B cell (primary cell): Measurements from ENCODE around the gene SLC25A29. TPM values are rescaled to one million over a fixed set of nuclear protein-coding genes. Genes with fewer than 3 reads are reported as not detected.

Experiments
- ATAC-seq: fragments of 200-7000 bp; cut with Tn5 transposase; one replicate; pipeline ENCODE4 v1.10.0; 2021; ENCODE audit warnings: low read depth, mild to moderate bottlenecking, moderate number of reproducible peaks, moderate library complexity
- CTCF ChIA-PET: fragments of 350-600 bp; sonication (Branson Sonifier 250); formaldehyde crosslinking; loops from one replicate; lab custom pipeline; 2021; ENCODE audit warnings: antibody characterized with exemption, inconsistent platforms; lab: Charles Lee
- POLR2A ChIA-PET: fragments of 350-600 bp; sonication (Branson Sonifier 250); formaldehyde crosslinking; loops from one replicate; lab custom pipeline; 2021; ENCODE audit warnings: antibody characterized with exemption; lab: Charles Lee
- DNase-seq: peaks from one replicate; pipeline ENCODE4 v3.0.0; 2013
- H2AFZ ChIP-seq: 2 replicates; pipeline ENCODE4 v1.6.1; 2012; ENCODE audit warnings: mild to moderate bottlenecking, low read depth, low read length; ENCODE audit not compliant: insufficient read depth, poor library complexity, severe bottlenecking
- H3K27ac ChIP-seq, 2 donors: 1 replicate in 1 of 2; 2 replicates in 1 of 2; pipeline ENCODE4 v1.5.1; 2012 to 2013; ENCODE audit warnings: low read length in 2 of 2, mild to moderate bottlenecking in 2 of 2, moderate library complexity in 1 of 2
- H3K27me3 ChIP-seq, 4 experiments: fragments of 200-600 bp in 1 of 4; sonication (generic) in 1 of 4; replicated peaks in 1 of 4; 1 replicate in 2 of 4; 2 replicates in 2 of 4; pipeline versions ENCODE4 v1.6.1 to v1.7.0; 2013 to 2016; ENCODE audit warnings: low read length in 3 of 4, mild to moderate bottlenecking in 2 of 4, mixed read lengths in 1 of 4, moderate library complexity in 1 of 4; ENCODE audit not compliant: insufficient read depth in 4 of 4, control insufficient read depth in 3 of 4; ENCODE audit errors: control extremely low read depth in 1 of 4
- H3K36me3 ChIP-seq, 2 experiments: replicated peaks in 1 of 2; 1 replicate in 1 of 2; 2 replicates in 1 of 2; pipeline versions ENCODE4 v1.6.1 to v1.7.1; 2013; ENCODE audit warnings: low read length in 1 of 2; ENCODE audit not compliant: insufficient read depth in 2 of 2, control insufficient read depth in 1 of 2; ENCODE audit errors: control extremely low read depth in 1 of 2, extremely low read depth in 1 of 2
- H3K4me1 ChIP-seq, 2 donors: fragments of 200-600 bp in 1 of 2; sonication (generic) in 1 of 2; 1 replicate in 1 of 2; 2 replicates in 1 of 2; pipeline versions ENCODE4 v1.5.1 to v1.6.1; 2013 to 2017; ENCODE audit warnings: low read length in 2 of 2; ENCODE audit not compliant: control insufficient read depth in 2 of 2, insufficient read depth in 2 of 2
- H3K4me2 ChIP-seq: replicated peaks from 2 replicates; pipeline ENCODE3; 2012; ENCODE audit warnings: mild to moderate bottlenecking, low read depth, low read length; ENCODE audit not compliant: poor library complexity, severe bottlenecking
- H3K4me3 ChIP-seq, 5 experiments: fragments of 200-600 bp in 1 of 5; sonication (generic) in 1 of 5; 1 replicate in 3 of 5; 2 replicates in 2 of 5; pipeline versions ENCODE4 v1.5.1 to v1.7.0; 2011 to 2016; ENCODE audit warnings: low read length in 4 of 5, mild to moderate bottlenecking in 4 of 5, low read depth in 2 of 5, control low read depth in 1 of 5, moderate library complexity in 1 of 5; ENCODE audit not compliant: insufficient read depth in 1 of 5; ENCODE audit errors: control extremely low read depth in 1 of 5, extremely low read depth in 1 of 5
- H3K79me2 ChIP-seq: fragments of 200-600 bp; sonication (generic); one replicate; pipeline ENCODE4 v1.6.0; 2016; ENCODE audit warnings: low read length; ENCODE audit not compliant: control insufficient read depth, insufficient read depth
- H3K9ac ChIP-seq: fragments of 200-600 bp; sonication (generic); 2 replicates; pipeline ENCODE4 v1.6.1; 2017; ENCODE audit warnings: mild to moderate bottlenecking, low read length, moderate library complexity
- H3K9me3 ChIP-seq, 3 donors: one replicate each; pipeline versions ENCODE4 v1.6.1 to v1.7.1; 2013; ENCODE audit warnings: low read length in 2 of 3; ENCODE audit not compliant: control insufficient read depth in 2 of 3, insufficient read depth in 1 of 3; ENCODE audit errors: control extremely low read depth in 1 of 3
- H4K20me1 ChIP-seq: 2 replicates; pipeline ENCODE4 v1.6.0; 2012; ENCODE audit warnings: mild to moderate bottlenecking, low read length; ENCODE audit not compliant: insufficient read depth, control insufficient read depth, poor library complexity, severe bottlenecking
- H3K27ac Mint-ChIP-seq: one replicate; pipeline ENCODE4 v1.8.0; 2021; ENCODE audit warnings: mixed read lengths
- H3K27me3 Mint-ChIP-seq: one replicate; pipeline ENCODE4 v1.8.0; 2021; ENCODE audit warnings: mixed read lengths
- H3K4me1 Mint-ChIP-seq: one replicate; pipeline ENCODE4 v1.8.0; 2021; ENCODE audit warnings: mixed read lengths
- H3K4me3 Mint-ChIP-seq: one replicate; pipeline ENCODE4 v1.8.0; 2021; ENCODE audit warnings: mixed read lengths
- H3K9me3 Mint-ChIP-seq: one replicate; pipeline ENCODE4 v1.8.0; 2022; ENCODE audit warnings: mixed read lengths; ENCODE audit not compliant: insufficient read depth
- EZH2 ChIP-seq: IDR thresholded peaks from 2 replicates; pipeline ENCODE4 v1.6.1; 2012; ENCODE audit warnings: borderline replicate concordance, low read depth, mild to moderate bottlenecking, moderate library complexity, low read length; ENCODE audit not compliant: insufficient read depth, poor library complexity, severe bottlenecking
- WGBS: methylation state at CpG from one replicate; pipeline ENCODE4 v1.1.5; 2013; ENCODE audit warnings: missing lambda C conversion rate; ENCODE audit not compliant: insufficient coverage; 5-methylcytosine and 5-hydroxymethylcytosine counted together
- intact Hi-C: fragments of 100-400 bp; cut with micrococcal nuclease; formaldehyde crosslinking; loops from one replicate; pipeline ENCODE4 v1.10.0; 2022
- polyA plus RNA-seq: library from polyadenylated mRNA; depleted of rRNA; stranded (reverse); fragments of >200 nt; gene quantifications from 2 replicates; pipeline ENCODE4 v1.2.3, GENCODE V29; 2012
- total RNA-seq, 2 donors: library from RNA; stranded (reverse); fragments of 120-200 nt in 1 of 2; gene quantifications; 1 replicate in 1 of 2; 2 replicates in 1 of 2; pipeline versions ENCODE4 v1.2.3 to v1.2.4, GENCODE V29; 2013 to 2022
- TF ChIP-seq, protein P1 (sequence below): fragments of 200-600 bp; IDR thresholded peaks from one replicate; pipeline ENCODE4 v1.8.0; 2022; ENCODE audit warnings: antibody characterized with exemption, mild to moderate bottlenecking

Gene SLC25A29
- total and polyA plus RNA-seq, 2 donors (not counting 1 experiment from before 2014, with no cell fraction given): 15.1 to 99.9 TPM

DNA sequence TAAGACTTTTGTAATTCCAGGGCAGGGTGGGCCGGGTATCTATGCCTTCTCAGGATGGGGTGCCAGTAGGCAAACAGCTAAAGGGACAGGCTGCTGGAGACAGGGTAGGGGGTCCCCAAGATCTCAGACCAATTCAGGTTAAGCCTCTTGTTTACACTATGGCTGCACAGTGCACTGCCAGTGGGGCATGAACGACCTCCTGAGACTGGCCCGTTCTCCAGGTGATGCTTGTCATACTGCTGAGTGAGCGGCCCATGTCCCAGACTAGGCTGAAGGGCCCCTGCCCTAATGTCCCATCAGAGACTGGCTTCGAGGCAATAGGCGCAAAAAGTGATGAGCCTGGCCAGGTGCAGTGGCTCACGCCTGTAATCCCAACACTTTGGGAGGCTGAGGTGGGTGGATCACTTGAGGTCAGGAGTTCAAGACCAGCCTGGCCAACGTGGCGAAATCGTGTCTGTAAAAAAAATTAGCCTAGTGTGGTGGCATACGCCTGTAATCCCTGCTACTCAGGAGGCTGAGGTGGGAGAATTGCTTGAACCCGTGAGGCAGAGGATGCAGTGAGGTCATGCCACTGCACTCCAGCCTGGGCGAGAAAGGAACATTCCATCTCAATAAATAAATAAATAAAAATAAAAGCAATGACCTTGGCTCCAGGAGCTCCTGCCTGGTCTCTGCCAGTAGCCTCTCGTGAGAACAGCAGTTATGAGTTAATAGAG lies 12.6 kb downstream of the SLC25A29 start:
- peak overlapping the region; percentile 26 for H3K4me2 ChIP-seq
- H3K27me3 ChIP-seq: no peaks in the 10 kb centered on the region
- no peak overlapping the region for H3K4me3 ChIP-seq
- H3K27me3 Mint-ChIP-seq: no peaks in the 10 kb centered on the region
- H3K9ac ChIP-seq: no peak overlapping the region
- peaks cover 30 to 51% of the 10 kb centered on the region in 2 donors for H3K4me1 ChIP-seq
- H4K20me1 ChIP-seq: no peaks in the 10 kb centered on the region
- no peaks in the 10 kb centered on the region for H3K9me3 Mint-ChIP-seq
- no peak overlapping the region for H3K27ac Mint-ChIP-seq
- H2AFZ ChIP-seq: no peak overlapping the region
- H3K9me3 ChIP-seq: no peaks in the 10 kb centered on the region
- WGBS: 67% methylated on average over 10 of the region's 14 CpGs
- no peak for ATAC-seq
- DNase-seq: no peak
- no peak overlapping the region for H3K27ac ChIP-seq
- no peaks in the 10 kb centered on the region for H3K79me2 ChIP-seq
- CTCF ChIA-PET: interaction anchor here (0.8 to 5.5 kb wide), 6 partner anchors 10 to 84 kb away, joined by 3 to 51 read pairs (median 4); no protein-coding TSS in a partner anchor
- TF ChIP-seq EZH2: no peak
- TF ChIP-seq, protein P1, sequence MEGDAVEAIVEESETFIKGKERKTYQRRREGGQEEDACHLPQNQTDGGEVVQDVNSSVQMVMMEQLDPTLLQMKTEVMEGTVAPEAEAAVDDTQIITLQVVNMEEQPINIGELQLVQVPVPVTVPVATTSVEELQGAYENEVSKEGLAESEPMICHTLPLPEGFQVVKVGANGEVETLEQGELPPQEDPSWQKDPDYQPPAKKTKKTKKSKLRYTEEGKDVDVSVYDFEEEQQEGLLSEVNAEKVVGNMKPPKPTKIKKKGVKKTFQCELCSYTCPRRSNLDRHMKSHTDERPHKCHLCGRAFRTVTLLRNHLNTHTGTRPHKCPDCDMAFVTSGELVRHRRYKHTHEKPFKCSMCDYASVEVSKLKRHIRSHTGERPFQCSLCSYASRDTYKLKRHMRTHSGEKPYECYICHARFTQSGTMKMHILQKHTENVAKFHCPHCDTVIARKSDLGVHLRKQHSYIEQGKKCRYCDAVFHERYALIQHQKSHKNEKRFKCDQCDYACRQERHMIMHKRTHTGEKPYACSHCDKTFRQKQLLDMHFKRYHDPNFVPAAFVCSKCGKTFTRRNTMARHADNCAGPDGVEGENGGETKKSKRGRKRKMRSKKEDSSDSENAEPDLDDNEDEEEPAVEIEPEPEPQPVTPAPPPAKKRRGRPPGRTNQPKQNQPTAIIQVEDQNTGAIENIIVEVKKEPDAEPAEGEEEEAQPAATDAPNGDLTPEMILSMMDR: no peak
- POLR2A ChIA-PET: interaction anchor here (0.6 to 1.0 kb wide), 3 partner anchors 10 to 45 kb away, joined by 3 to 4 read pairs (median 4); no protein-coding TSS in a partner anchor
- H3K36me3 ChIP-seq: no peaks in the 10 kb centered on the region
- peak overlapping the region; percentile 74 for H3K4me3 Mint-ChIP-seq
- intact Hi-C loops: no loop called here
- H3K4me1 Mint-ChIP-seq: peaks cover 47% of the 10 kb centered on the region
